ENCODE measurements around the gene SBNO2.
A peak's percentile ranks its signal among the peaks of the same experiment; 100 is the strongest.

Gene SBNO2

DNA sequence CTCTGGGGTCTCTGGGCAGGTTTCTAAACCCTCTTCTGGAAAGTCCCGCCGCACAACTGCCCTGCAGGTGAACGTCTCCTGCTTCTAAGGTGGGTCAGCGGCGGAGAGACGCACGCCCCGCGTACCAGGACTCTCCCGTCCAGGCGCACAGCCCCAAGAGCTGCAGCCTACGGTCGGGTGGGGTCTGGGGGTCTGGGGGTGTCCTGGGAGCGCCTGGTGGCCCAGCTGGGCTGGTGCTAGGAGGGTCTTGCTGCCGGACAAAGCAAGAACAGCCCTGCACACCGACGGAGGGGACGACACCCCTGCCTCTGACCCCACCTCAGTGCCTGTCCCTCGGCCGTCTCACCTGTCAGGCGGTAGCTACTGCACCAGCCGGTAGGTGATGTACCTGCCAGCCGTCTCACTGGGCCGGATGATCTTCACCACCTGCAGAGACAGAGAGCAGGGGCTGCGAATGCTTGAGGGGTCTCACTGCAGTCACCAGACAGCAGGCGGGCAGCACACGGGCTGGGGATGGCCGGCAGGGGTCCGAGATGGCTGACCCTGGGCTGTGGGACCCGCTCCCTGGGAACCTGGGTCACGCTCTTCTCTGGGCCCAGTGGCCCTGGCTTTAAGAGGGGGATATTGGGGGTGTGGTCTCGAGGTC, 84.8 kb downstream of the SBNO2 start:
- DNase-seq (ENCODE audit: low spot score) = no peak

DNA sequence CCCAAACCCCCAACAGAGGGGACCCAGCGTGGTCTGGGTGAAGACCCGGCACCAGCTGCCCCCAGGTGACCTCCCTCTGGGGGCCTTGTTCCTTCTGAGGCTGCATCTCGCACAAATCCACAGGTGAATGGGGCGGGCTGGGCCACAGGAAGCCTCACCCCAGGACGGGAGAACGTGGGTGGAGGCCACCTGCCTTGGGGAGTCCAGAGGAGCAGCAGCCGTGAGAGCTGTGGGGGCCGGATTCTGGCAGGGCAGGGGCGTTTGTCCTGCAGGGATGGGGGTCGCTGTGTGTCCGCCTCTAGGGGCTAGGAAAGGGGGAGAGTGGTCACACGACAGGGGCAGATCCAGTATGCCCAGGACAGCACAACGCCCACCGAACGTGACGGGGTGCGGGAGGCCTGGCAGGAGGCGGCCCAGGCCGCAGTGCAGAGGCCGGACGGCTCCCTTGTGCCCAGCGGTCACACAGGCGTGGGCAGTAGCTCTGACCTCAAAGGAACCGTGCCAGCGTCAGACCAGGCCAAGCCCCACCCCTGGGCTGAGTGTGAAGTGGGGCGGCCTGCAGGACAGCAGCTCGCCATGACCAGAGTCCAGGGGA, 85.6 kb downstream of the SBNO2 start:
- DNase-seq (ENCODE audit: low spot score) = no peak

DNA sequence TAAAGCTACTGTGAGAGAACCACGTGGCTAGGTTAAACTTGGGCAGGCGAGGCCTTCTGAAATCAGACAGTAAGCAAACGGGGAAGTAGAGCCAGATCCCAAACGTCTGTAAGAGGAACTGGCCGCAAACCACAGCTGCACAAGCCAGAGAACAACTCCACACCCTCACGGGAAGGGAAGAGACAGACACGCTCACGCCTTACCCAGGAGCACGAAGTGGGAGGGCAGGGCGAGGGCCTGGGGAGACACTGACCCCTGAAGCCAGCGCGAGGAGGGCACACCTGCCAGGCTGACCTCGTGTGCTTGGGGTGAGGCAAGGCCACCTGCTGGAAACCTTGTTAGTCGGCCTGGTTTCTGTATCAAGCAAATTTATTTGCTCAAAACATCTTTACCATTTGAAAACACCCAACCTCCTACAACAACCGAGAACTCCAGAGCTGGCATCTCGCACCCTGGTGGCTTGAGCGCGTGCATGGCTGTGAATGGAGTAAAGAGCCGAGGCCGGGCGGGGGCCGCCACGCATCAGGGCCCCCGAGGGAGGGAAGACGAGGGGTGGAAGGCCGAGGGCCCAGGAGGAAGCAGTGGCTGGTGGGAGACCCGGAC, 86.2 kb downstream of the SBNO2 start:
- peak; percentile 62 for DNase-seq (ENCODE audit: low spot score)

- no peak for DNase-seq (ENCODE audit: low spot score)
Measured at GRCh38 chr19:1086613-1087012, 87.5 kb downstream of the SBNO2 start.

GRCh38 chr19:1085676-1086442, 88.2 kb downstream of the SBNO2 start:
- DNase-seq (ENCODE audit: low spot score) = no peak

DNA sequence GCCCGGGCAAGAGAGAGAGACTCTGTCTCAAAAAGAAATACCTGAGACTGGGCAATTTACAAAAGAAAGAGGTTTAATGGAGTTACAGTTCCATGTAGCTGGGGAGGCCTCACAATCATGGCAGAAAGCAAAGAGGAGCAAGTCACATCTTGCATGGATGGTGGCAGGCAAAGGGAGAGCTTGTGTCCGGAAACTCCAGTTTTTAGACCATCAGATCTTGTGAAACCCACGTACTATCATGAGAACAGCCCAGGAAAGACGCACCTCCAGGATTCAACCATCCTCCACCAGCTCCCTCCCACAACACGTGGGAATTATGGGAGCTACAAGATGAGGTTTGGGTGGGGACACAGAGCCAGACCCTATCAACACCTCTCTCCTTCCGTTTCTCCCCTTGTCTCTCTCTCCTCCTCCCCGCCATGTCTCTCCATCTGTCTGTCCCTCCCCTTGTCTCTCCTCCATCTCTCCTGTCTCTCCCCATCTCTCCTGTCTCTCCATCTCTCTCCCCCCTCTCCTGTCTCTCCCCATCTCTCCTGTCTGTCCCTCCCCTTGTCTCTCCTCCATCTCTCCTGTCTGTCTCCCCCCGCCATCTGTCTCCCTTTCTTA, 88.9 kb downstream of the SBNO2 start:
- no peak for DNase-seq (ENCODE audit: low spot score)

GRCh38 chr19:1084024-1084868, 89.8 kb downstream of the SBNO2 start:
- no peak for DNase-seq (ENCODE audit: low spot score)

GRCh38 chr19:1082928-1083816, 90.9 kb downstream of the SBNO2 start:
- DNase-seq (ENCODE audit: low spot score) = no peak

- no peak for DNase-seq (ENCODE audit: low spot score)
Measured at GRCh38 chr19:1082165-1082927, 91.7 kb downstream of the SBNO2 start.

DNA sequence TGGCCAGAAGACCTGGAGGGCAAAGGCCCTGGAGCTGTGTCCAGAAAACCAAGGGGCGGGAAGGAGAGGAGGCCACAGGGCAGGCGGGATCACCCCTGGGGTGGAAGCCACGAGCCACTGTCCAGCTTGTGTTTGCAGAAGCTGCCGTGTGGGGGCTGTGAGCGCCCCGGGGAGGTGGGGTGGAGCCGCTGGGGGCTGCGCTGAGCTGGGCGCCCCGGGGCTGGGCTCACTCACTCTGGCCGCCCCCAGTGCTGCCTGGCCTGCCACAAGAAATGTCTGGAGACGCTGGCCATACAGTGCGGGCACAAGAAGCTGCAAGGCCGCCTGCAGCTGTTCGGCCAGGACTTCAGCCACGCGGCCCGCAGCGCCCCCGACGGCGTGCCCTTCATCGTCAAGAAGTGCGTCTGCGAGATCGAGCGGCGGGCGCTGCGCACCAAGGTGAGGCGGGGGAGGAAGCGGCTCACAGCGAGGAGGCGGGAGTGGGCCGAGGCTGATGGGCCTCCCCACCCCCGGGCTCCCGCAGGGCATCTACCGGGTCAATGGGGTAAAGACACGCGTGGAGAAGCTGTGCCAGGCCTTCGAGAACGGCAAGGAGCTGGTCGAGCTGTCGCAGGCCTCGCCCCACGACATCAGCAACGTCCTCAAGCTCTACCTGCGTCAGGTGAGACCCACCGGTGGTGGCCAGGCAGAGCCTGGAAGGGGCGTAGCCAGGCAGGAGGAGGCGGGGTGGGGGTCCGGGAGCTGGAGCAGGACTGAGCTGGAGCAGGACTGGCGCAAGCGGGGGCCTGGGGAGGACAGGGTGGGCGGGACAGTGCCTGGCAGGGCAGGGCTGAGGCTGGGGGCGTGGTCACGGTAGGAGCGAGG, 92.5 kb downstream of the SBNO2 start:
- DNase-seq (ENCODE audit: low spot score) = no peak

GRCh38 chr19:1080360-1081161, 93.5 kb downstream of the SBNO2 start:
- no peak for DNase-seq (ENCODE audit: low spot score)

GRCh38 chr19:1079566-1080111, 94.4 kb downstream of the SBNO2 start:
- DNase-seq (ENCODE audit: low spot score) = no peak

DNA sequence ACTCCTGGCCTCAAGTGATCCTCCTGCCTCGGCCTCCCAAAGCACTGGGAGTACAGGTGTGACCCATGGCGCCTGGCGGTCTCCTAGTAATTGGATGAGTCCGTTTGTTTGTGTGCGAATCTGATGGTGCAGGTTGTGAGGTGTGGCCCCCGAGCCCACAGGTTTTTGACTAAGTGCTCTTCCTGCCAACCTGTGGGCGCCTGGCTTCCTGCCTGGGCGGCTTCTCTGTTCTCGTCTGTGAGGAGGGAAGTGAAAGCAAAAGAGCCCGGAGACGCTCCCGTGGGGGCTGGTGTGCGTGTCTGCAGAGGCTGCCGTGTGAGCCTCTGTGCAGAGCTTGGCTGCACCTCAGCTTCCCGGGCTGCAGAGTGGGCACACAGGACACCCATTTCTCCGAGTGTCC, 97.1 kb downstream of the SBNO2 start:
- peak; percentile 57 for DNase-seq (ENCODE audit: low spot score)

- DNase-seq (ENCODE audit: low spot score) = no peak
Measured at GRCh38 chr19:1076046-1076386, 98.1 kb downstream of the SBNO2 start.

- DNase-seq (ENCODE audit: low spot score) = no peak
Measured at GRCh38 chr19:1074544-1075283, 99.4 kb downstream of the SBNO2 start.

GRCh38 chr19:1073956-1074517, 100.0 kb downstream of the SBNO2 start:
- no peak for DNase-seq (ENCODE audit: low spot score)

All from globus pallidus (tissue), 1 donor.